Tibial artery (tissue), 4 donors: ENCODE data around the gene C16orf46.

Source experiments
- DNase-seq, 2 donors: peaks; one replicate each; pipeline ENCODE4 v3.0.0-alpha.2; 2019
- H3K27ac ChIP-seq, 2 donors: fragments of 200-600 bp; sonication (generic) in 1 of 2; 1 replicate in 1 of 2; 2 replicates in 1 of 2; pipeline ENCODE4 v1.5.1; 2018 to 2019; ENCODE audit warnings: mild to moderate bottlenecking in 1 of 2
- H3K27me3 ChIP-seq, 2 donors: fragments of 200-600 bp; sonication (generic) in 1 of 2; one replicate each; pipeline versions ENCODE4 v1.5.1 to v1.6.0; 2016 to 2019
- H3K36me3 ChIP-seq, 3 donors: fragments of 200-600 bp; sonication (generic) in 2 of 3; one replicate each; pipeline ENCODE4 v1.5.1; 2016 to 2019; ENCODE audit warnings: mild to moderate bottlenecking in 2 of 3
- H3K4me1 ChIP-seq, 4 donors: fragments of 200-600 bp; sonication (generic) in 2 of 4; 1 replicate in 3 of 4; 2 replicates in 1 of 4; pipeline ENCODE4 v1.5.1; 2016 to 2019
- H3K4me3 ChIP-seq, 2 donors: fragments of 200-600 bp; sonication (generic) in 1 of 2; 1 replicate in 1 of 2; 2 replicates in 1 of 2; pipeline ENCODE4 v1.5.1; 2018 to 2019; ENCODE audit warnings: mild to moderate bottlenecking in 2 of 2
- H3K9me3 ChIP-seq, 3 donors: fragments of 200-600 bp; sonication (generic) in 1 of 3; one replicate each; pipeline ENCODE4 v1.5.1; 2016 to 2019
- CTCF ChIP-seq, 2 experiments: fragments of 200-600 bp in 1 of 2; fragments of 450-650 bp in 1 of 2; IDR thresholded peaks; one replicate each; pipeline ENCODE4 v1.5.1; 2017 to 2019; ENCODE audit warnings: antibody characterized with exemption in 2 of 2, mild to moderate bottlenecking in 1 of 2, moderate library complexity in 1 of 2
- intact Hi-C: fragments of 100-400 bp; cut with DNase I; formaldehyde crosslinking; loops from one replicate; pipeline ENCODE4 v1.15.0; 2023; ENCODE audit warnings: low total_unique reads

C16orf46 gene

GRCh38 chr16:81014672-81015071, 62.4 kb downstream of the C16orf46 start:
- intact Hi-C loops, result no loop called here
- Histone ChIP-seq H3K27ac (no peak overlapping the region), H3K9me3 (no peaks in the 10 kb centered on the region), H3K4me1 (no peaks in the 10 kb centered on the region), H3K27me3 (no peaks in the 10 kb centered on the region), H3K36me3 (peaks cover 0 to 13% (median 0%) of the 10 kb centered on the region in 3 donors), H3K4me3 (no peak overlapping the region)
- no peak for TF ChIP-seq CTCF (IDR thresholded peaks at IDR 0.05)
- DNase-seq, result no peak

- H3K9me3 ChIP-seq, result no peaks in the 10 kb centered on the region
Measured at GRCh38 chr16:81012974-81013373, 64.1 kb downstream of the C16orf46 start.

More at GRCh38 chr16:81012974-81013373, 64.1 kb downstream of the C16orf46 start:
- intact Hi-C loops, result no loop called here
- DNase-seq, result no peak
- TF ChIP-seq CTCF (IDR thresholded peaks at IDR 0.05), result no peak
- Histone ChIP-seq H3K4me3 (no peak overlapping the region), H3K4me1 (peaks cover 0 to 1% (median 0%) of the 10 kb centered on the region in 4 donors), H3K36me3 (peaks cover 0 to 10% (median 0%) of the 10 kb centered on the region in 3 donors), H3K27ac (no peak overlapping the region), H3K27me3 (no peaks in the 10 kb centered on the region)
